ENCODE measurements around the gene AKNA. TPM values are rescaled to one million over a fixed set of nuclear protein-coding genes. Genes with fewer than 3 reads are reported as not detected.

The AKNA gene
- total RNA-seq, 1 donor from 2014 or later, result 16.0 TPM

DNA sequence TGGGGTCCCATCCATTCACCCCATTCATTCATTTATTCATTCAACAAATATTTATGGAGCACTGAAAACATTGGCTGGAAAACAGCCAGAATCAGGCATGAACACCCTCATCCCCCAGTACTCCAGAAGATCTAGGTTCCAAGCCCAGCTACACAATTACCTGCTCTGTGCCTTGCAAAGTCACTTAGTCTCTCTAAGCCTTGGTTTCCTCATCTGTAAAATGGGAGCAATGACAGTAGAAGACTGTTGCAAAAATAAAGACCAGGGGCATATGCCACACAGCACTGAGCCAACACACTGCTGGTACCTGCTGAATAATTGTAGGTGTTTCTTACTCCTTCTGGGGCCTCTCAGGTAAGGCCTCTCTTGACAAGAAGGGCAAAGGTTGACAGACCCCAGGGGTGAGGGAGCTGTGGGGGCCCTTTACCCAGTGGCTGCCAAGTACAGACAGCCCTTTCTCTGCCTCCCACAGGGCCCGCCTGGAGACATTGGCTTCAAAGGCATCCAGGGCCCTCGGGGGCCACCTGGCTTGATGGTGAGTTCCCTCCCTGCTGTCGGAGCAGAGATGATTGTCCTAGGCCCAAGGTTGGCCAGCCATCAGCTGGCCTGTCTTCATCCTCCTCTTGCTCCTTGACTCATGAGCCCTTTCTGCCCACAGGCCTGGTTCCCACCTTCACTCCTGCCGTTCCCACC, 87.5 kb downstream of the AKNA start:
- peaks cover 34% of the 10 kb centered on the region for H3K36me3 Mint-ChIP-seq (ENCODE audit: low read depth, unreplicated experiment)
- DNase-seq (ENCODE audit: low read depth), result no peak
- H4K20me1 ChIP-seq (ENCODE audit: insufficient read depth, low read length), result no peaks in the 10 kb centered on the region
- H3K27ac Mint-ChIP-seq (ENCODE audit: unreplicated experiment), result no peak overlapping the region
- no peak overlapping the region for H3K4me3 ChIP-seq (ENCODE audit: insufficient read depth, low read depth, low read length)
- no peaks in the 10 kb centered on the region for H3K9me3 ChIP-seq (ENCODE audit: insufficient read depth, low read depth, low read length)
- no peak for FAIRE-seq
- no peak overlapping the region for H3K4me3 Mint-ChIP-seq (ENCODE audit: unreplicated experiment)
- no peaks in the 10 kb centered on the region for H3K79me2 ChIP-seq (ENCODE audit: insufficient read depth, low read length)
- H3K27me3 Mint-ChIP-seq (ENCODE audit: low read depth, unreplicated experiment), result no peaks in the 10 kb centered on the region
- no peaks in the 10 kb centered on the region for H3K4me1 Mint-ChIP-seq (ENCODE audit: low read depth, unreplicated experiment)
- H3K4me2 ChIP-seq (ENCODE audit: low read length), result no peak overlapping the region
- H3K4me1 ChIP-seq (ENCODE audit: insufficient read depth, low read length), result no peaks in the 10 kb centered on the region
- no peaks in the 10 kb centered on the region for H3K9me3 Mint-ChIP-seq (ENCODE audit: unreplicated experiment)
- H3K27ac ChIP-seq (ENCODE audit: low read depth, low read length), result no peak overlapping the region
- H3K9ac ChIP-seq (ENCODE audit: low read length), result no peak overlapping the region
- no peak overlapping the region for H2AFZ ChIP-seq (ENCODE audit: low read depth, low read length)
- TF ChIP-seq, protein P1, sequence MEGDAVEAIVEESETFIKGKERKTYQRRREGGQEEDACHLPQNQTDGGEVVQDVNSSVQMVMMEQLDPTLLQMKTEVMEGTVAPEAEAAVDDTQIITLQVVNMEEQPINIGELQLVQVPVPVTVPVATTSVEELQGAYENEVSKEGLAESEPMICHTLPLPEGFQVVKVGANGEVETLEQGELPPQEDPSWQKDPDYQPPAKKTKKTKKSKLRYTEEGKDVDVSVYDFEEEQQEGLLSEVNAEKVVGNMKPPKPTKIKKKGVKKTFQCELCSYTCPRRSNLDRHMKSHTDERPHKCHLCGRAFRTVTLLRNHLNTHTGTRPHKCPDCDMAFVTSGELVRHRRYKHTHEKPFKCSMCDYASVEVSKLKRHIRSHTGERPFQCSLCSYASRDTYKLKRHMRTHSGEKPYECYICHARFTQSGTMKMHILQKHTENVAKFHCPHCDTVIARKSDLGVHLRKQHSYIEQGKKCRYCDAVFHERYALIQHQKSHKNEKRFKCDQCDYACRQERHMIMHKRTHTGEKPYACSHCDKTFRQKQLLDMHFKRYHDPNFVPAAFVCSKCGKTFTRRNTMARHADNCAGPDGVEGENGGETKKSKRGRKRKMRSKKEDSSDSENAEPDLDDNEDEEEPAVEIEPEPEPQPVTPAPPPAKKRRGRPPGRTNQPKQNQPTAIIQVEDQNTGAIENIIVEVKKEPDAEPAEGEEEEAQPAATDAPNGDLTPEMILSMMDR (IDR thresholded peaks at IDR 0.05; ENCODE audit: insufficient read depth, low read depth, low read length), result no peak
- no peak for TF ChIP-seq EZH2 (IDR thresholded peaks at IDR 0.05; ENCODE audit: insufficient read depth, low read length)
- H3K27me3 ChIP-seq (ENCODE audit: insufficient read depth, low read length), result no peaks in the 10 kb centered on the region
- peaks cover 21% of the 10 kb centered on the region for H3K36me3 ChIP-seq (ENCODE audit: insufficient read depth, low read length)

DNA sequence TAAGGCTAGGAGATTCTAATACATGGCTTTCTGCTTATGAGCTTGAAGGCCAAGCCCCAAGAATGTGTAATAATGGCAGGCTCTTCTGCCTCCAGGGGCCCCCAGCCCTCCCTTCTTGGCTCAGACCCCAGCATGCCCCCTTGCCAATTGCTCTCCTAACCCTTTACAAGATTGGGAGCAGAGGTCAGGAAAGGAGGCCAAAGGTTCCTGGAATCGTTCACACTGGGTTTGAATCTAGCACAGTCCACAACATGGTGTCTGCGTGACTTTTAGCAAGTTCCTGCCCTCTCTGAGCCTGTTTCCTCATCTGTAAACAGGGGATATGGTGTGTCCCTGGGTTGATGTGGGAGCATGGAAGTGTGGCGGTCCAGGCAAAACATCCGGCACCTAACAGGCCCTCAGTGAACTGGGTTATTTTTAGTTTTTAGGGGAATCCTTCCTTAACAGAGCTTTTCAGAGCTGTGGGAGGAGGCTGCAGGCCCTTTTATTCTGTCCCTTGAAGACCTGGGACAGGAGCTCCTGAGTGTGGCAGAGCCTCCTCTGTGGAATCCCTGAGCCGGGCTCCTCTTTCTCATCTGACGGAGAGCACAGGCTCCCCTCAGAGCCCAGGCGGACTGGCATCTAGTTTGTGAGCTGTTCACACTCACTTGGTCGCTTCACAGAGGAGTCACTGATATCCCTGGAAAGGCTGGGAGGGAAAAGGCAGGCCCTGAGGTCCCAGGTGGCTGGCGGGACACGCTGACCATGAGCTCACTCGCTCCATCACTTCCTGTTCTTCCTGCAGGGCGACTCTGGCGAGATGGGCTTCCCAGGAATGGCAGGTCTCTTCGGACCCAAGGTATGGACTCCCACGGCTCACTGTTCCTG, 88.3 kb downstream of the AKNA start:
- Histone ChIP-seq H3K36me3 (ENCODE audit: insufficient read depth, low read length) (peaks cover 26% of the 10 kb centered on the region), H3K79me2 (ENCODE audit: insufficient read depth, low read length) (no peaks in the 10 kb centered on the region), H3K4me2 (ENCODE audit: low read length) (no peak overlapping the region), H2AFZ (ENCODE audit: low read depth, low read length) (no peak overlapping the region), H3K27me3 (ENCODE audit: insufficient read depth, low read length) (no peaks in the 10 kb centered on the region), H3K4me3 (ENCODE audit: insufficient read depth, low read depth, low read length) (no peak overlapping the region), H3K9ac (ENCODE audit: low read length) (no peak overlapping the region), H3K9me3 (ENCODE audit: insufficient read depth, low read depth, low read length) (no peaks in the 10 kb centered on the region), H3K27ac (ENCODE audit: low read depth, low read length) (no peak overlapping the region), H3K4me1 (ENCODE audit: insufficient read depth, low read length) (no peaks in the 10 kb centered on the region), H4K20me1 (ENCODE audit: insufficient read depth, low read length) (no peaks in the 10 kb centered on the region)
- H3K9me3 Mint-ChIP-seq (ENCODE audit: unreplicated experiment), result peaks cover 6% of the 10 kb centered on the region
- H3K4me1 Mint-ChIP-seq (ENCODE audit: low read depth, unreplicated experiment), result no peaks in the 10 kb centered on the region
- FAIRE-seq (no peak), DNase-seq (ENCODE audit: low read depth) (no peak)
- H3K36me3 Mint-ChIP-seq (ENCODE audit: low read depth, unreplicated experiment), result peaks cover 41% of the 10 kb centered on the region
- H3K27me3 Mint-ChIP-seq (ENCODE audit: low read depth, unreplicated experiment), result no peaks in the 10 kb centered on the region
- H3K4me3 Mint-ChIP-seq (ENCODE audit: unreplicated experiment), result no peak overlapping the region
- TF ChIP-seq, protein P1 (IDR thresholded peaks at IDR 0.05; ENCODE audit: insufficient read depth, low read depth, low read length), result no peak
- no peak for TF ChIP-seq EZH2 (IDR thresholded peaks at IDR 0.05; ENCODE audit: insufficient read depth, low read length)
- H3K27ac Mint-ChIP-seq (ENCODE audit: unreplicated experiment), result no peak overlapping the region
